Cerebellar cortex (tissue), 1 donor: ENCODE results near the gene TRERF1.
A peak's percentile ranks its signal among the peaks of the same experiment; 100 is the strongest.
"Not testable (repeated sequence)": the region's sequence is repeated elsewhere in the genome, so short reads cannot be mapped to it uniquely, and the experiment has no call there.

Source experiments
- DNase-seq: peaks from one replicate; pipeline ENCODE4 v3.0.0-alpha.2; 2015; ENCODE audit warnings: low spot score

Gene TRERF1

GRCh38 chr6:42222448-42222847, 229.3 kb downstream of the TRERF1 start:
- DNase-seq = no peak

- DNase-seq = no peak
These were observed 230.2 kb downstream of the TRERF1 start for GRCh38 chr6:42221546-42221945.

- DNase-seq = no peak
These were observed 230.9 kb downstream of the TRERF1 start for GRCh38 chr6:42220807-42221206.

- peak; percentile 98 for DNase-seq
These were observed 234.0 kb downstream of the TRERF1 start, which contains the start of gene MRPS10 for GRCh38 chr6:42217519-42218367. Gene MRPS10 (minus strand): TSS chr6:42217861. CDS start chr6:42217849, 12 bp downstream.

- DNase-seq = no peak
These were observed 234.6 kb downstream of the TRERF1 start for GRCh38 chr6:42217157-42217518.

GRCh38 chr6:42216495-42216894, 235.2 kb downstream of the TRERF1 start:
- DNase-seq = not testable (repeated sequence)

GRCh38 chr6:42212442-42212841, 239.3 kb downstream of the TRERF1 start:
- DNase-seq = no peak

- no peak for DNase-seq
These were observed 240.0 kb downstream of the TRERF1 start for GRCh38 chr6:42211726-42212125.

- no peak for DNase-seq
These were observed 241.2 kb downstream of the TRERF1 start for GRCh38 chr6:42210551-42210950.

GRCh38 chr6:42207559-42207958, 244.2 kb downstream of the TRERF1 start:
- DNase-seq = not testable (repeated sequence)

- no peak for DNase-seq
These were observed 246.9 kb downstream of the TRERF1 start for GRCh38 chr6:42204768-42205282.

GRCh38 chr6:42203183-42203582, 248.5 kb downstream of the TRERF1 start:
- DNase-seq = no peak

GRCh38 chr6:42202131-42202915, 249.4 kb downstream of the TRERF1 start:
- not testable (repeated sequence) for DNase-seq

- no peak for DNase-seq
These were observed 250.3 kb downstream of the TRERF1 start for GRCh38 chr6:42201382-42201781.

GRCh38 chr6:42200035-42200434, 251.7 kb downstream of the TRERF1 start:
- DNase-seq = no peak

- no peak for DNase-seq
These were observed 252.4 kb downstream of the TRERF1 start for GRCh38 chr6:42199106-42199981.

GRCh38 chr6:42197555-42198362, 254.0 kb downstream of the TRERF1 start:
- DNase-seq = no peak

- no peak for DNase-seq
These were observed 256.3 kb downstream of the TRERF1 start for GRCh38 chr6:42195415-42195814.

GRCh38 chr6:42194056-42194455, 257.7 kb downstream of the TRERF1 start:
- DNase-seq = no peak

- DNase-seq = no peak
These were observed 258.2 kb downstream of the TRERF1 start for GRCh38 chr6:42193491-42193894.

GRCh38 chr6:42192385-42192784, 259.3 kb downstream of the TRERF1 start:
- DNase-seq = not testable (repeated sequence)
